HFF-Myc (cell line): ENCODE data around the gene SVOPL.

Source experiments
- DNase-seq: peaks from one replicate; pipeline ENCODE4 v3.0.0-alpha.2; 2011; ENCODE audit warnings: low read depth; ENCODE audit errors: extremely low read depth
- H3K4me3 ChIP-seq: replicated peaks from 2 replicates; pipeline ENCODE4 v1.5.1; 2011; ENCODE audit warnings: low read depth, mild to moderate bottlenecking, control low read depth, low read length
- TF ChIP-seq, protein P1 (sequence below): IDR thresholded peaks from 2 replicates; pipeline ENCODE4 v1.5.1; 2012; ENCODE audit warnings: mild to moderate bottlenecking, low read depth, low read length, control low read depth; ENCODE audit errors: missing control alignments

The SVOPL gene

GRCh38 chr7:138584283-138584682, 116.9 kb downstream of the SVOPL start:
- H3K4me3 ChIP-seq = no peak overlapping the region
- TF ChIP-seq, protein P1, sequence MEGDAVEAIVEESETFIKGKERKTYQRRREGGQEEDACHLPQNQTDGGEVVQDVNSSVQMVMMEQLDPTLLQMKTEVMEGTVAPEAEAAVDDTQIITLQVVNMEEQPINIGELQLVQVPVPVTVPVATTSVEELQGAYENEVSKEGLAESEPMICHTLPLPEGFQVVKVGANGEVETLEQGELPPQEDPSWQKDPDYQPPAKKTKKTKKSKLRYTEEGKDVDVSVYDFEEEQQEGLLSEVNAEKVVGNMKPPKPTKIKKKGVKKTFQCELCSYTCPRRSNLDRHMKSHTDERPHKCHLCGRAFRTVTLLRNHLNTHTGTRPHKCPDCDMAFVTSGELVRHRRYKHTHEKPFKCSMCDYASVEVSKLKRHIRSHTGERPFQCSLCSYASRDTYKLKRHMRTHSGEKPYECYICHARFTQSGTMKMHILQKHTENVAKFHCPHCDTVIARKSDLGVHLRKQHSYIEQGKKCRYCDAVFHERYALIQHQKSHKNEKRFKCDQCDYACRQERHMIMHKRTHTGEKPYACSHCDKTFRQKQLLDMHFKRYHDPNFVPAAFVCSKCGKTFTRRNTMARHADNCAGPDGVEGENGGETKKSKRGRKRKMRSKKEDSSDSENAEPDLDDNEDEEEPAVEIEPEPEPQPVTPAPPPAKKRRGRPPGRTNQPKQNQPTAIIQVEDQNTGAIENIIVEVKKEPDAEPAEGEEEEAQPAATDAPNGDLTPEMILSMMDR = no peak
- DNase-seq = no peak

- DNase-seq = no peak
- H3K4me3 ChIP-seq = no peak overlapping the region
- TF ChIP-seq, protein P1 = no peak
These were observed 120.1 kb downstream of the SVOPL start for GRCh38 chr7:138581065-138581464.

- no peak overlapping the region for H3K4me3 ChIP-seq
- DNase-seq = no peak
- TF ChIP-seq, protein P1 = no peak
These were observed 121.5 kb downstream of the SVOPL start for GRCh38 chr7:138579671-138580070.

- DNase-seq = no peak
- TF ChIP-seq, protein P1 = no peak
- H3K4me3 ChIP-seq = no peak overlapping the region
These were observed 122.0 kb downstream of the SVOPL start for GRCh38 chr7:138579136-138579535.

DNA sequence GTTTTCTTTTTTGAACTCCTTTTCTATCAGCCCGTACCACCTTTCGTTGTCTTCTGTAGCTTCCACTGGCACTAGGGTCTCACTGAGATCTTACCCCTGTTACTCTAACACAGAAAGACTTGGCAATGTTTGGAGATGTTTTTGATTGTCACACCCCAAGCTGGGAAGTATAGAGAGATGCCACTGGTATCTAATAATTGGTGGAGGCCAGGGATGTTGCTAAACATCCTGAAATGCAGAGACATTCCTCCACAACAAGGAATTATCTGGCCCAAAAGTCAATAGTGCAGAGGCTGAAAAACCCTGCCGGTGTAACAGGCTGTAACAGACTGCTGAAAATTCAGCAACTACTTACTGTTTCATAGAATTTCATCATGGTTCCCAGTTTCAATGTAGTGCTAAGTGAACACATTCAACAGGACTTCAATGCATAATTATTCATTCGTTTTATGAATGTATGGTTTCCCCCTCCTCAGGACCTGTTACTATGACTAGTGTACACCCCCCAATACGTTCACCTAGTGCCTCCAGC, 125.2 kb downstream of the SVOPL start:
- DNase-seq = no peak
- no peak overlapping the region for H3K4me3 ChIP-seq
- TF ChIP-seq, protein P1 = no peak

- TF ChIP-seq, protein P1 = no peak
- DNase-seq = no peak
These were observed 127.4 kb downstream of the SVOPL start for GRCh38 chr7:138573741-138574140.

DNA sequence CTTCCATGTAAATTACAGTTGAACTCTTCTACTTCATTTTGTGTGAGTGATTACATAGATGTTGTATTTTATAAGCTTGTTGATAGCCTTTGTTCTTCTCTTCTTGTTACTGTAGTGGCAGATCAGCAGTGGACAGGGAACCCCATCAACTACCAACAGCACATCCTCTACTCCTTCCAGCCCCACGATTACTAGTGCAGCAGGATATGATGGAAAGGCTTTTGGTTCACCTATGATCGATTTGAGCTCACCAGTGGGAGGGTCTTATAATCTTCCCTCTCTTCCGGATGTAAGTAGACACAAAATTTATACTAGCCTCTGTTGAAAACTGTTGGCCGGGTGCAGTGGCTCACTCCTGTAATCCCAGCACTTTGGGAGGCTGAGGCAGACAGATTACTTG, 130.4 kb downstream of the SVOPL start:
- TF ChIP-seq, protein P1 = no peak
- no peak overlapping the region for H3K4me3 ChIP-seq
- no peak for DNase-seq

More at GRCh38 chr7:138573741-138574140, 127.4 kb downstream of the SVOPL start:
- no peak overlapping the region for H3K4me3 ChIP-seq
